HG03378 (cell line): Measurements from ENCODE around the gene PGLYRP4.

ENCODE experiments used
- ATAC-seq: cut with Tn5 transposase; IDR thresholded peaks from one replicate; pipeline ENCODE4 v1.9.1; 2021; ENCODE audit warnings: mild to moderate bottlenecking, moderate library complexity; ENCODE audit not compliant: unreplicated experiment

The PGLYRP4 gene

DNA sequence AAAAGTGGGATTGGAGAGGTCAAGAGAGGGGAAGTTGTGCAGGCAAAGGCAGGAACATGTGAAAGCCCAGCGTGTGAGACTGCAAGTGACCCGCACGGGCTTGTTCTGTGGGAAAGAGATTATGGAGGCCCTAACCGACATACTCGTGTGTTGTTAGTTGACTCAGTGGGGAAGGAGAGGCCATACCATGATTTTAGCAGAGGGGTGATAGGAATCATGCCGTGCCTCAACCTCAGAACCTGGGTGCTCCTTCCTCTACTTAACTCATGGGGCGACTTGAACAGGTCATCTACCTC is 55.2 kb downstream of the PGLYRP4 start:
- ATAC-seq = no peak

DNA sequence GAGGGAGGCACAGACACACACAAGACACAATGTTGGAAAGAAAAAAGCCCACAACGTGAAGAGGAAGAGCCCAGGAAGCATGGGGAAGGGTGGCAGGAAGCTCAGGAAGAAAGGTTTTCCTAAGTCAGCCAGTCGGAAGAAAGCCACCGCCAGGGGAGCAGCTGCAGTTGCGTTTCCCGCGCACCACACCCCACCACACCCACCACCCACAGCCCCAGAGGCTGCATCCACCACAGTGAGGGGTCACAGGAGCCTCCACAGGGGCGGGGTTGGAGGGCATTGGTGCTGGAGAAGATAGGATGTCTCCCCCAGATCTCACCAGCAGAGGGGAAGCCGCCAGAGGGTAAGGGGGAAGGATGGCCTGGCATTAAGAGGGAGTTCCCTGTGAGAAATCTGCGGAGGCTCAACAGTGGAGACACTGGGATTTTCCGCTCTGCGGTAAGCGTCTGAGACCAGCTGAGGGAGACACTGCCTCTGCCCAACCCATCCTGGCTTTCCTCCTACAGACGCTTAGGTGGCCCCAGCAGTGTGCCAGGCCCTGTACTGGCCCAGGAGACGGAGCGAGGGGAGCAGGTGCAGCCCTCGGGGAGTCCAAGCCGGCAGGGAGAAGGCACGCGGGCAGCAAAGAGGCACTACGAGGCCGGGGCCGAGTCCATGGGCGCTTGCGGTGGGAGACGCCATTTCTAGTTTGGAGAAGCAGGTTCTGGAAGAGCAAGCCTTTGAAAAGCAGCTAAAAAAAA is 55.7 kb downstream of the PGLYRP4 start:
- no peak for ATAC-seq

DNA sequence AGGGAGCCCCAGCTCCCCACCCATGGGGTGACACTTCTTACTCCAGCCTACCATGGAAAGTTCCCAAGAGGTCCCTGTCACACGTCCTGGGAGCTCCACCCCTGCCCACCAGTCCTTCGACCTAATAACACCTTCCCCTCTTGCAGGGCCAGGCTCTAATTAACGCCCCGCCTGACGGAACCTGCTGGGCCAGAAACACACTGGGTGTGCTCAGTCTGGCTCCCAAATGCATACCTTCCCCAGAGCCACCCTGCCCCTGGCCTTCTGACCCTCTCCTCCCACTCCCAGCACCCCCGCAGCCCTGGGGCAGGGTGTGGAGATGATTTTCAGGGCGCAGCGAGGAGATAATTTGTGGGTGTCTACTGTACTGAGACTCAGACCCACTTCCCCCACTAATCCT is 56.5 kb downstream of the PGLYRP4 start:
- ATAC-seq = no peak

DNA sequence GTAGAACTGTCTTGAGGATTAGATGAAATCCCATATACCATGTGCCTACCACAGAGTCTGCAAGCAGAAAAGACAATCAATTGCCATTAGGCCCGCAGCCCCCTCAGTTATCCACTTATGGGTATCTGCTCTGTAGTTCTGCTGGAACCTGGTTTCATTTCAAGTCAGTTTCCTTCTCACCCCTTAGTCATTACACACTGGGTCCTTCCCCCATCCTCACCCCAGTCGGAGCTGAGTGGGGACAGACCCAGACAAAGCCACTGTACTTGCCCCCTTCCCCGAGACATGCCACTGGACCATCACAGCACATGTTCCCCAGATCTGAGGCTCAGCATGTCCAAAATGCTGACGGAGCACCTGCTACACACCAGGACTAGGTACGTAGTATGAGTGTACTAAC is 57.1 kb downstream of the PGLYRP4 start:
- no peak for ATAC-seq

DNA sequence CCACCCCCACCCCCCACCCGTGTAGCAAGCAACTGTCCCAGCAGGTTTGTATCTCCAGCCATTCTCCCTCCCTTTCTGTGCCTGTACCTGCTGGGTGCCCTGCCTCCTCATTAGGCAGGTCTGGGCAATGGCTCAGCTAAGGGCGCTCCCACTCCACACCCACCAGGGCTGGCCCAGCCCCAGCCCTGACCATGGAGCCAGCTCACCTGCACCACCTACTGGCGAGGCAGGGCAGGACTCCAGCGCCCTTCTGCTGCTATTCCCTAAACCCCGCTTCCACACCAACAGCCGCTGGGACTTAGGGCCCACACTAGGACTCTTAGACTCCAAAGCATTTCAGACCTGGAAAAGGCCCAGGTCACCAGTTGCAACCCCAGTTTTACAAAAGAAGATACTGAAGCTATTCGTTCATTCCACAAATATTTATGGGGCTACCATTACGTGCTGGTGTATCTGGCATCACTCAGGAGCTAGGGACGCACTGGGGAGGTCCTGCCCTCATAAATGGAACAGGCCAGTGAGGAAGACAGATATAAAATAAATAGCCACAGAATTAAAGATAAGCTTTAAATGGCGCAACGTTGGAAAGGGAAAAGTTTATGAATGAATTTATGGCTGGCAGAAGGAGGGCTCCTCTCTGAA is 59.9 kb downstream of the PGLYRP4 start:
- ATAC-seq = no peak
